ENCODE measurements around the gene SIRPB2. TPM values are rescaled to one million over a fixed set of nuclear protein-coding genes. Genes with fewer than 3 reads are reported as not detected.

The SIRPB2 gene
- polyA plus RNA-seq, 1 donor from 2014 or later, result not detected

DNA sequence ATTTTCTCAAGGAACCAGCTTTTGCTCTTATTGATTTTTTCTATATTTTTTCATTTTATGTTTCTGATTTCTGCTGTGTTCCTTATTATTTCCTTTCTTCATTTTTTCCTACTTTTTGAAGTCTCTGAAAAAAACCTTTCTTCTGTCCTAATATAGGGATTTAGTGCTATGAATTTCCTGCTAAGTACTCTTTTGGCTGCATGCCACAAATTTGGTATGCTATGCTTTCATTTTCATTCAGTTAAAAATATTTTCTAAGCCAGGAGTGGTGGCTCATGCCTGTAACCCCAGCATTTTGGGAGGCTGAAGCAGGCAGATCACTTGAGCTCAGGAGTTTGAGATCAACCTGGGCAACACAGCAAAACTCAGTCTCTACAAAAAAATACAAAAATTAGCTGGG lies 35.7 kb upstream of the SIRPB2 start:
- Histone ChIP-seq H3K9me3 (ENCODE audit: low read length) (no peaks in the 10 kb centered on the region), H3F3A (ENCODE audit: insufficient read depth, low read length, poor library complexity, severe bottlenecking) (no peaks in the 10 kb centered on the region), H3K9me2 (ENCODE audit: insufficient read depth, low read length) (no peaks in the 10 kb centered on the region), H3K27me3 (ENCODE audit: insufficient read depth, low read depth, low read length) (no peaks in the 10 kb centered on the region), H3K79me2 (replicated peaks; ENCODE audit: insufficient read depth, low read length) (no peaks in the 10 kb centered on the region), H3K27ac (ENCODE audit: low read length) (no peak overlapping the region), H2AFZ (ENCODE audit: low read depth, low read length) (no peak overlapping the region), H4K20me1 (ENCODE audit: insufficient read depth) (no peaks in the 10 kb centered on the region), H3K36me3 (ENCODE audit: insufficient read depth, low read length) (no peaks in the 10 kb centered on the region), H3K9ac (ENCODE audit: low read length) (no peak overlapping the region), H3K4me2 (ENCODE audit: low read length) (no peak overlapping the region), H3K4me3 (ENCODE audit: low read length) (no peak overlapping the region)
- no peak for TF ChIP-seq POLR2AphosphoS5 (IDR thresholded peaks at IDR 0.05)
- TF ChIP-seq RAD21 (conservative IDR thresholded peaks at IDR 0.05), result no peak
- TF ChIP-seq EP300 (conservative IDR thresholded peaks at IDR 0.05; ENCODE audit: poor library complexity, severe bottlenecking), result no peak
- TF ChIP-seq, protein P1, sequence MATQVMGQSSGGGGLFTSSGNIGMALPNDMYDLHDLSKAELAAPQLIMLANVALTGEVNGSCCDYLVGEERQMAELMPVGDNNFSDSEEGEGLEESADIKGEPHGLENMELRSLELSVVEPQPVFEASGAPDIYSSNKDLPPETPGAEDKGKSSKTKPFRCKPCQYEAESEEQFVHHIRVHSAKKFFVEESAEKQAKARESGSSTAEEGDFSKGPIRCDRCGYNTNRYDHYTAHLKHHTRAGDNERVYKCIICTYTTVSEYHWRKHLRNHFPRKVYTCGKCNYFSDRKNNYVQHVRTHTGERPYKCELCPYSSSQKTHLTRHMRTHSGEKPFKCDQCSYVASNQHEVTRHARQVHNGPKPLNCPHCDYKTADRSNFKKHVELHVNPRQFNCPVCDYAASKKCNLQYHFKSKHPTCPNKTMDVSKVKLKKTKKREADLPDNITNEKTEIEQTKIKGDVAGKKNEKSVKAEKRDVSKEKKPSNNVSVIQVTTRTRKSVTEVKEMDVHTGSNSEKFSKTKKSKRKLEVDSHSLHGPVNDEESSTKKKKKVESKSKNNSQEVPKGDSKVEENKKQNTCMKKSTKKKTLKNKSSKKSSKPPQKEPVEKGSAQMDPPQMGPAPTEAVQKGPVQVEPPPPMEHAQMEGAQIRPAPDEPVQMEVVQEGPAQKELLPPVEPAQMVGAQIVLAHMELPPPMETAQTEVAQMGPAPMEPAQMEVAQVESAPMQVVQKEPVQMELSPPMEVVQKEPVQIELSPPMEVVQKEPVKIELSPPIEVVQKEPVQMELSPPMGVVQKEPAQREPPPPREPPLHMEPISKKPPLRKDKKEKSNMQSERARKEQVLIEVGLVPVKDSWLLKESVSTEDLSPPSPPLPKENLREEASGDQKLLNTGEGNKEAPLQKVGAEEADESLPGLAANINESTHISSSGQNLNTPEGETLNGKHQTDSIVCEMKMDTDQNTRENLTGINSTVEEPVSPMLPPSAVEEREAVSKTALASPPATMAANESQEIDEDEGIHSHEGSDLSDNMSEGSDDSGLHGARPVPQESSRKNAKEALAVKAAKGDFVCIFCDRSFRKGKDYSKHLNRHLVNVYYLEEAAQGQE (IDR thresholded peaks at IDR 0.05; ENCODE audit: borderline replicate concordance), result no peak
- TF ChIP-seq EZH2 (IDR thresholded peaks at IDR 0.05; ENCODE audit: borderline replicate concordance, insufficient read depth, low read length, poor library complexity, severe bottlenecking), result no peak
- no peak for TF ChIP-seq SMC3 (conservative IDR thresholded peaks at IDR 0.05; ENCODE audit: poor library complexity)
- no peak for TF ChIP-seq TAF1 (IDR thresholded peaks at IDR 0.05; ENCODE audit: low read depth)
- no peak for TF ChIP-seq MXI1 (conservative IDR thresholded peaks at IDR 0.05; ENCODE audit: poor library complexity, severe bottlenecking)
- TF ChIP-seq, protein P2, sequence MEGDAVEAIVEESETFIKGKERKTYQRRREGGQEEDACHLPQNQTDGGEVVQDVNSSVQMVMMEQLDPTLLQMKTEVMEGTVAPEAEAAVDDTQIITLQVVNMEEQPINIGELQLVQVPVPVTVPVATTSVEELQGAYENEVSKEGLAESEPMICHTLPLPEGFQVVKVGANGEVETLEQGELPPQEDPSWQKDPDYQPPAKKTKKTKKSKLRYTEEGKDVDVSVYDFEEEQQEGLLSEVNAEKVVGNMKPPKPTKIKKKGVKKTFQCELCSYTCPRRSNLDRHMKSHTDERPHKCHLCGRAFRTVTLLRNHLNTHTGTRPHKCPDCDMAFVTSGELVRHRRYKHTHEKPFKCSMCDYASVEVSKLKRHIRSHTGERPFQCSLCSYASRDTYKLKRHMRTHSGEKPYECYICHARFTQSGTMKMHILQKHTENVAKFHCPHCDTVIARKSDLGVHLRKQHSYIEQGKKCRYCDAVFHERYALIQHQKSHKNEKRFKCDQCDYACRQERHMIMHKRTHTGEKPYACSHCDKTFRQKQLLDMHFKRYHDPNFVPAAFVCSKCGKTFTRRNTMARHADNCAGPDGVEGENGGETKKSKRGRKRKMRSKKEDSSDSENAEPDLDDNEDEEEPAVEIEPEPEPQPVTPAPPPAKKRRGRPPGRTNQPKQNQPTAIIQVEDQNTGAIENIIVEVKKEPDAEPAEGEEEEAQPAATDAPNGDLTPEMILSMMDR (IDR thresholded peaks at IDR 0.05; ENCODE audit: poor library complexity, severe bottlenecking), result no peak

- Histone ChIP-seq H3K27ac (ENCODE audit: low read length) (no peak overlapping the region), H3K9me3 (ENCODE audit: low read length) (no peaks in the 10 kb centered on the region), H3K9me2 (ENCODE audit: insufficient read depth, low read length) (no peaks in the 10 kb centered on the region), H3K9ac (ENCODE audit: low read length) (no peak overlapping the region), H3K36me3 (ENCODE audit: insufficient read depth, low read length) (no peaks in the 10 kb centered on the region), H3K79me2 (replicated peaks; ENCODE audit: insufficient read depth, low read length) (no peaks in the 10 kb centered on the region), H3K4me3 (ENCODE audit: low read length) (no peak overlapping the region), H3K27me3 (ENCODE audit: insufficient read depth, low read depth, low read length) (no peaks in the 10 kb centered on the region), H3F3A (ENCODE audit: insufficient read depth, low read length, poor library complexity, severe bottlenecking) (no peaks in the 10 kb centered on the region), H4K20me1 (ENCODE audit: insufficient read depth) (no peaks in the 10 kb centered on the region), H3K4me2 (ENCODE audit: low read length) (no peak overlapping the region), H2AFZ (ENCODE audit: low read depth, low read length) (no peak overlapping the region)
- TF ChIP-seq SMC3 (conservative IDR thresholded peaks at IDR 0.05; ENCODE audit: poor library complexity), result no peak
- TF ChIP-seq, protein P1 (IDR thresholded peaks at IDR 0.05; ENCODE audit: borderline replicate concordance), result no peak
- TF ChIP-seq, protein P2 (IDR thresholded peaks at IDR 0.05; ENCODE audit: poor library complexity, severe bottlenecking), result no peak
- no peak for TF ChIP-seq EZH2 (IDR thresholded peaks at IDR 0.05; ENCODE audit: borderline replicate concordance, insufficient read depth, low read length, poor library complexity, severe bottlenecking)
- no peak for TF ChIP-seq EP300 (conservative IDR thresholded peaks at IDR 0.05; ENCODE audit: poor library complexity, severe bottlenecking)
- no peak for TF ChIP-seq MXI1 (conservative IDR thresholded peaks at IDR 0.05; ENCODE audit: poor library complexity, severe bottlenecking)
- TF ChIP-seq RAD21 (conservative IDR thresholded peaks at IDR 0.05), result no peak
- TF ChIP-seq POLR2AphosphoS5 (IDR thresholded peaks at IDR 0.05), result no peak
Observed at GRCh38 chr20:1526310-1526709, 35.1 kb upstream of the SIRPB2 start.
